Frontal cortex (tissue), 4 donors: ENCODE results near the gene STK11. TPM values are rescaled to one million over a fixed set of nuclear protein-coding genes. Genes with fewer than 3 reads are reported as not detected.

Experiments
- DNase-seq, 2 donors: peaks; one replicate each; pipeline ENCODE4 v3.0.0; 2012; ENCODE audit warnings: low spot score in 2 of 2
- FAIRE-seq: peaks from 2 replicates; lab custom pipeline; 2012; peaks lifted over from hg19 to GRCh38; lab: Jason Lieb, UNC
- total RNA-seq: library from RNA; depleted of rRNA; stranded (reverse); fragments of >200 nt; gene quantifications from one replicate; pipeline ENCODE4 v1.2.3, GENCODE V29; 2014
- donor health status: control.
- donor health status: control.
- donor health status: control.

STK11 gene
- total RNA-seq, 1 donor from 2014 or later: 45.7 TPM

DNA sequence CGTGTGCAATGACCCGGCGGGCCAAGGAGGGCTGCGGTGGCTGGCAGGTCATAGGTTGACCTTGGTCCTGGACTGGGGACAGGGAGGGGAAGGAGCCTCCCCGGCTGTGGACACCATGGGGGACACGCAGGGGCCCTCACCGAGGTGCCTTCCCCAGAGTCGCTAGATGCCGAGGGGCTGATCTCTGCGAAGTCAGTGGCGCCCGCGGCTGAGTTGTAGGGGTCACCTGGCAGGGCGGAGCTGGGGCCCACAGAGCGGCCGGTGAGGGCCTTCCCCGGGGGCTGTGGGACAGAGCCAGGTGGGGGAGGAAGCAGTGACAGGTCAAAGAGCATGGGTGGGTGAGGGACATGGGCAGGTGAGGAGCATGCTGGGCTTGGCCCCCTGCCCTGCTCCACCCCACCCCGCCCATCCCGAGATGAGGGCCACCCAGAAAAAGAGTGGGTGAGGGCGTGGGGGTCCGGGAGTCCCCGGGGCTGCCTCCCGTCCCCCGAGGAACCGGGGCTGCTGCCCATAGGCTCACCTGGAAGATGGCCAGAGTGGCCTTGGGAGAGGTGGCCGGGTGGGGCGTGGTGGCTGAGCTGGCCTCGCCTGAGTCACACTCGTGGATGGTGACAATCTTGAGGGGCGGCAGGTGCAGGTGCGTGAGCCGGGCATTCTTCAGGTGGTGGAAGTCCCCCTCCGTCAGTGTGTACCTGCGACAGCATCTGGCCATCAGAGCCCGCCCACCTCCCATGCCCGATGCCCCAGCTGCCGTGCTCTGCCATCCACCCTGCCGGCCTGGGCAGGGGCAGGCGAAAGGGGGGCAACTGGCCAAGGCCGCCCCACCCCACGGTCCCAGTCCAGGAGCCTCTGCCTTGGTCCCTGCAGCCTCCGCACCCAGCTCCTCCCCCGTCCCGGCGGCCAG lies 28.7 kb downstream of the STK11 start:
- no peak for FAIRE-seq
- DNase-seq: no peak

DNA sequence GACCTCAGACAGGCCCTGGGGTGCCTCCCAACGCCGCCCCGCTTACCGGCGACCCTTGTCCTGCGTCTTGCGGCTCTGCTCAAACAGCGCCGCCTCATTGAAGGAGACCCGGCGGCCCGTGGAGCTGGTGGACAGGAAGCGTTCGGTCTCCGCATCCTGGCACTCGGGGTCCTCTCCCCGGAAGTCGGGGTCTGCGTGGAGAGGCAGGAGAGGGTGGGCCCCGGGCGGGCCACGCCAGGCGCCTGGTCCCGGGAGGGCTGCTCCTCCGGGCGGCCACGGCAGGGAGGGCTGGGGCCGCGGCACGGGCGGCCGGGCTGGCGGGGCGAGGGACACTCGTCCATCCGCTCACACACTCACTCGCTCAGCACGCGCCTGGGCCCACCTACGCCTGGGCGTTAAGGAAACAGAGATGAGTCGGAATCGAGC lies 29.4 kb downstream of the STK11 start:
- no peak for FAIRE-seq
- no peak for DNase-seq

DNA sequence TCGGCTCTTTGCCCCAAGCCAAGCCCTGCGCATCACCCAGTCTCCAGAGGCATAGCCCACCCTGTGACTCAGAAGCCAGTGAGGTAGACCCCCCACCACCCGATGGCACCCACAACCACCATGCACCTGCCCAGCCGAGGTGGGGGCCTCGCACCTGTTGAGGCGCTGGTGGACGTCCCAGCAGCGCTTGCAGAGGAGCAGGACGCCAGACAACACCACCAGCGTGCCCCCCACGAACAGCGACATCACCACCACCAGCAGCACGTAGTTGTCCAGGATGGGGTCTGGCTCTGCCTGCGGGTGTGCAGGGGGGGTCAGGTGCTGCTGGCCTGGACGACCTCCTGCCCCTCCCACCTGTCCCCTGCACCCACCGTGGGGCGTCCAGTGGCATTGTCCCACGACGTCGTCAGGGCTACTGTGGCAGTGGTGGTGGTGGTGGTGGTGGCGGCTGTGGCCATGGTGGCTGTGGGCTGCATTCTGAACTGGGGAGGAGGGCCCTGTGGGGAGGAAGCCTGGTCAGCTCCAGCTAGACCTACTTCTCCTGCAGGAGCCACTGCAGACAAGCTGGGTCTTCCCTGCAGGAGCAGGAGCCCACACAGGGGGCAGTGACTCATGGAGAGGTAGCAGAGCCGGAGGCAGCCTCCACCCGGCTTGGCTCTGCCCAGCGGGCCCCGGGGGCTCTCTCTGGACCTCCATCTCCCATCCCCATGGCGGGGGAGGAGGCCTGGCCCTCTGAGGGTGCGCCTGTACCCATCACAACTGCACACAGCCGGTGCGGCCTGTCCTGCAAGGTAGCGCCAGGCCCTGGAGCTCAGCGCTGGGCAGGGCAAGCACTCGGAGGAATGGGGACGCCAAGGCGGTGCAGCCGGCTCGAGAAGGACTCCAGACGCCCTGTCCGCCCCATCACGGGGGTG lies 30.3 kb downstream of the STK11 start:
- DNase-seq: no peak
- FAIRE-seq: no peak

DNA sequence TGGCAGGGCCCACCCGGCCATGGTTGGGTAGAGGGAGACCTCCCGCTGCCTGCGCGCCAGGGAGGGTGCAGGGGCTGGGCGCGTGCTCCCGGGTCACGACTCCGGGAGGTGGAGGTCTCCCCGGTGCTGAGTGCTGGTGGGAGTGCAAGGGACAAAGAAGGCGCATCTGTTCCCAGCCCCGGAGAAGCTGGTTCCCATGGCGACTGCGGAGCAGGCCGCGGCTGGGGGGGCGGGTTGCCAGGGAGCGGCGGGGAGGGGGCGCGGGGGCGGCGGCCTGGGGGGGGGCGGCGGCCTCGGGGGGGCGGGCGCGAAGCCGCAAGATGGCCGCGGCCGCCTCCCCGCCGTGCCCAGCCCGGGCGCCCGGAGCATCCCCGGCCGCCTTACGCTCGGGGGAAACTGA lies 31.0 kb downstream of the STK11 start:
- DNase-seq: peak in 1 of 2 donors; percentile 72
- FAIRE-seq: no peak

DNA sequence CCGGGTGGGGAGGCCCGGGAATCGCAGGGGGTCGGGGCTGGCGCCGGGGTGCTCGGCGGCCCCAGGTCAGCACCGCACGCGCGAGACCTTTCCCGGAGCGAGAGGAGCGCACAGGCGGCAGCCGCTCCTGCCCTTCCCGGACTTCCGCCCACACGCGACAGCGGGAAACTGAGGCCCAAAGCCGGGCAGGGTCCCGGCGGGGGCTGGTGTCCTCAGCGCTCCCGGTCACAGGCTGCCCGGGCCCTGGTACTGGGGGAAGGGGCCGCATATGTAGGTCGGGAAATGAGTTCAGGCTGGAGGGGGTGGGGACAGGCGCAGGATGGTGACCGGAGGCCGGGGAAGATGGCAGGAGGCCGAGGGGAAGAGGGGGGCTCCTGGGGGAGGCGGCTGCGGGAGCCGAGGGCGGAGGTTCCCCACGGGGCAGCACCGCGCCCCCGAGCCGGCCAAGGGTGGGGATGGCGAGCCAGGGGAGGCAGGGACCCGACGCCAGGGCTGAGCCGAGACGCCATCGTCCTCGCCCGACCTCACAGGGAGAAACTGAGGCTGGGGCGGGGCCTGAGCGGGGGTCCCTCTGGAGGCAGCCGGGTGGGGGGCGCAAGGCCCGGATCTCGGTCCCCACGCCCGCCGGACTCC lies 31.6 kb downstream of the STK11 start:
- DNase-seq (peak in 1 of 2 donors; percentile 74), FAIRE-seq (no peak)

DNA sequence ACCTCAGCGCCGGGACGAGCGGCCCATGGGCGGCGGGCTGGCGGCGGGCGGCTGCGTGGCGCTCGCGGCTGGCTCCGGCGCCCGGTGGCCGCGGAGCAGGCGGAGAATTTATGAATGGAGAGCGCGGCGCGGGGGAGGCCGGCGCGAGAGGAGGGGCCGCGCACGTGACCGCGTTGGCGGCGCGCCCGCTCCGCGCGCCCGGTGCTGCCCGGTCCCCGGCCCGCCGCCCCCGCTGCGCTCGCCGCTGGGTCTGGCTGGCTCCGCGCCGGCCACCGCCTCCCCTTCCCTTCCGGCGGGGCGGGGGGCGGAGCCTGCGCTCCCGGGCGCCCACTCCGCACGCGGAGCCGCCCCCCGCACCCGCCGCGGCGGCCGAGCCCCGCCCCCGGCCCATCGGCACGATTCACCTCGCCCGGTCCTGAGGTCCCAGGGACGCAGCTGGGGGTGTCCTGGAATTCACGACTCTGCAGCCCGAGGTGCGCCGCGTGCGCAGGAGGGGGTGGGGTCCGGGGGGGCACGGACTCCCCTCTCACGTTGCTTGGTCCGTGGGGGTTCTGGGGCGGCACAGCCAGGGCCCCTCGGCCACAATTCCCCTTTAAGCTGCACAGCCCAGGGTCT lies 32.3 kb downstream of the STK11 start, which contains the start of gene CBARP:
CBARP (minus strand) TSS at position 252 of the 615 bp plus-strand sequence. CDS start 1,905 bp downstream, outside the sequence.
- DNase-seq (peak; percentile 87 to 90), FAIRE-seq (no peak)

DNA sequence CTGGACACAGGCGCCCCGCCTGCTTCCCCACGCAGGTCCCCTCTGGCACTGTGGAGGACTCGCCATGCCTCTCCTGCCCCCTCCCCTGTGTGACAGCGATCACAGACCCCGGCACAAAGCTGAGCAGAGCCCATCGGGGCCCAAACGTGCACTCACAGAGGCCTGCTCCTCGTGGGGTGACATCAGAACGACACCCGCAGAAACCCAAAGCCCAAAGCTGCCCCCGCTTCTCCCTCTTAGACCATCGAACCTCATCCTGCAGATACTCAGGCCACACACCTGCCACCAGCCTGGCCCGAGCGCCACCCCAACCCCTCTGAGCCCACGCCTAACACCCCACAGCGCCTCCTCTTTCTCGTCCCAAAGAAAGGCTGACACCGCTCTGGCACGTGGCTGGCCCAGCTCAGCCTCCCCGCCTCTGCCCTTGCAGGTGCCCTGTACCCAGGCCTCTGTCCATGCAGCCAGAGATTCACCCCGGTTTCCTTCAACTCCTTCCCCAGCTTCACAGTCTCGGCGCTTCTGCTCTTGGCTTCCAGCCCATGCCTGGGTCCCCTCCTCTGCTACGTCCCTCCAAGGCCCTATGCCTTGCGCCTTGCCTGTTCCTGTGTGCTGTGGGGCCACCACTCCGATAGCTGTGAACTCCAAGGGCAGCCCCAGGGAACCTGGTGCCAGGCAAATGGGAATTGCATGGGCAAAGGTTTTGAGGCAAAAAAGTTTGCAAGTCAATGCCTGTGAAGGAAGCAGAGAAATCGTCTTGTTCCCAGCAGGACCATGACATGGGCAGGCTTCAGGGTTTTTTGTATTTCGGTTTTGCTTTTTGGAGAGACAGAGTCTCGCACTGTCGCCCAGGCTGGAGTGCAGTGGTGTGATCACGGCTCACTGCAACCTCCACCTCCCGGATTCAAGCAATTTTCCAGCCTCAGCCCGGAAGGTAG lies 33.1 kb downstream of the STK11 start:
- no peak for DNase-seq
- FAIRE-seq: no peak

DNA sequence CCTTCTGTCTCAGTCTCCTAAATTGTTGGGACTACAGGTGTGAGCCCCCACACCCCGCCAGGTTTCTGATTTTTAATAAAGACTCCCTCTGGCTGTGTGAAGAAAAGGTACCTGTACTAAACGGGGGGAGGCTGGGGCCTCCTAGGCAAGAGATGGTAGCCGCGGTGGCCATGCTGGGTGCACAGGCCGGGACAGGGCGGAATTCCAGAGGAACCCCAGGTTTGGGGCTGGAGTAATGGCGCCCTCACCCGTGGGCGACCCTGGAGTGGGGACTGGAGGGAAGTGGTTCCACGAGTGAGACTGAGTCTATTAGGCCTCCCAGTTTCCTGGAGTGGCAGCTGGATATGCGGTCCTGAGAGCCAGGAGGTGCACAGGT lies 33.8 kb downstream of the STK11 start:
- DNase-seq (no peak), FAIRE-seq (no peak)

DNA sequence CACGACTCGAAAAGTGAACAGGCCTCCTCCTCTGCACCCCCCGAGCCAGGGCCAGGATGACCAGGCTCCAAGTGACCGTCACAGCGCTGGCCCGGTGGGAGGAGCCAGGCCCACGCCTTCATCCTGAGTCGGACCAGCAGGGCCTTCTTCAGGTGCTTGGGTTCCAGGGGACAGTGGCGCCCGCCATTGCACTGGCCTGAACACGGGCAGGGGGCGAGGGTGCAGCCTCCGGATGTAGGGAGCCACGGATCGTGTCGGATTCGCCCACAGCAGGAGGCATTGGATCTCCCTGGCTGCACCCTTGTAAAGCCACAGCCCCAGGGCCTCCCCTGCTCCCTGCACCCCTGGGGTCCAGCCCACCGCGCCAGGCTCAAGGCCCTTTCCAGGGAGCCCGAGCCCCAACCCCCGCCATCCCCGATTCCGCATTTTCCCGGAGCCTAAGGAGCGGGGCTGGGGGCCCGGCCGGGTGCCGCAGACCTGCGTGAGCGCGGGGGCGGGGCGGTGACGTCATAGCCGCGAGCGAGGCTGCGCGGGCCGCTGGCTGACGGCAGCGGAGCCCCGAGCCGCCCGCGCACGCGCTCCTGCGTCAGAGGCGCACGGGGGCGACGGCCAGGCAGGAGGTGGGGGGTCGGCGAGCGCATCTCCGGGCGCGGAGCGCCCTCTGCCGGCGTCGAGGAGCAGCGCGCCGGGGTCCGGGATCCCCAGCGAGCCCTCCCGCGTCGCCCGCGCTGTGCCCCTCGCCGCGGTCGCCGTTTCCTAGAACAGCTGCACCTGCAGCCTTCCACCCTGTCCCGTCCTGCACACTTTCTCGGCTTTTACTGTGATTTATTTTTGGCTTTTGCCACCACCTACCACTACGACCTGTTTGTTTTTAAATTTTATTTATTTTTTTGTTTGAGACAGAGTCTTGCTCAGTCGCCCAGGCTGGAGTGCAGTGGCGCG lies 34.5 kb downstream of the STK11 start:
- no peak for FAIRE-seq

DNA sequence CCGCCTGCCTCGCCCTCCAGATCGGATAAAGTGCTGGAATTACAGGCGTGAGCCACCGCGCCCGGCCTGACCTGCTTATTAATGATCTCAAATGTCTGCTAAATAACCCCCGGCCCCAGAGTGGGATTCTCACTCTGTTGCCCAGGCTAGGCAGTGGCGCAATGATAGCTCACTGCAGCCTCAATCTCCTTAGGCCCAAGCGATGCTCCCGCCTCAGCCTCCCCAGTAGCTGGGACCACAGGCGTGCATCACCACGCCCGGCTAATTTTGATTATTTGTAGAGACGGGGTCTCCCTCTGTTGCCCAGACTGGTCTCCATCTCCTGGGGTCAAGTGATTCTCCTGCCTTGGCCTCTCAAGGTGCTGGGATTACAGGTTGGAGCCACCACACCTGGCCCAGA lies 35.3 kb downstream of the STK11 start:
- no peak for FAIRE-seq

More for the DNA sequence above, 34.5 kb downstream of the STK11 start:
- DNase-seq: peak; percentile 98 to 99

DNA sequence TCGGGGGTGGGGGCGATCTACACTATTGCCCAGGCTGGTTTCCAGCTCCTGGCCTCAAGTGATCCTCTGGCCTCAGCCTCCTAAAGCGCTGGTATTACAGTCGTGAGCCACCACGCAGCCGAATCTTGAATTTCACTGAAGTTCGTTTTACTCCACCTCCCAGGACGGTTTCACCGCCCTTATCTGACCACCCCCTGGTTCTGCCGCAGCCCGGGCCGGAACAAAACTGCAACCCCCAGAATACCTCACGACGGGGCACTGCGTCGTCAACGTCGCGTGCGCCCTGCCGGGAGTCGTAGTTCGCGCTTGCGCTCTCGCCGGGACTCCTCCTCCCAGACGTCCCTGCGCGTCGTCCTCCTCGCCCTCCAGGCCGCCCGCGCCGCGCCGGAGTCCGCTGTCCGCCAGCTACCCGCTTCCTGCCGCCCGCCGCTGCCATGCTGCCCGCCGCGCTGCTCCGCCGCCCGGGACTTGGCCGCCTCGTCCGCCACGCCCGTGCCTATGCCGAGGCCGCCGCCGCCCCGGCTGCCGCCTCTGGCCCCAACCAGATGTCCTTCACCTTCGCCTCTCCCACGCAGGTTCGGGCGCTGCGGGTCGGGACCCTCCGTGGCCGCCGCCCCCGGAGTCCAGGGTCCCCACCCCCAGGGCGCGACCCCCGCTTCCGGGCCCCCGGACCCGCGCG lies 36.0 kb downstream of the STK11 start, which contains the start of gene ATP5F1D:
ATP5F1D (plus strand) TSS at position 335 of the 679 bp plus-strand sequence; CDS start at position 435, 100 bp downstream.
- DNase-seq: peak; percentile 95 to 97
- FAIRE-seq: no peak

More for the DNA sequence above, 35.3 kb downstream of the STK11 start:
- no peak for DNase-seq

DNA sequence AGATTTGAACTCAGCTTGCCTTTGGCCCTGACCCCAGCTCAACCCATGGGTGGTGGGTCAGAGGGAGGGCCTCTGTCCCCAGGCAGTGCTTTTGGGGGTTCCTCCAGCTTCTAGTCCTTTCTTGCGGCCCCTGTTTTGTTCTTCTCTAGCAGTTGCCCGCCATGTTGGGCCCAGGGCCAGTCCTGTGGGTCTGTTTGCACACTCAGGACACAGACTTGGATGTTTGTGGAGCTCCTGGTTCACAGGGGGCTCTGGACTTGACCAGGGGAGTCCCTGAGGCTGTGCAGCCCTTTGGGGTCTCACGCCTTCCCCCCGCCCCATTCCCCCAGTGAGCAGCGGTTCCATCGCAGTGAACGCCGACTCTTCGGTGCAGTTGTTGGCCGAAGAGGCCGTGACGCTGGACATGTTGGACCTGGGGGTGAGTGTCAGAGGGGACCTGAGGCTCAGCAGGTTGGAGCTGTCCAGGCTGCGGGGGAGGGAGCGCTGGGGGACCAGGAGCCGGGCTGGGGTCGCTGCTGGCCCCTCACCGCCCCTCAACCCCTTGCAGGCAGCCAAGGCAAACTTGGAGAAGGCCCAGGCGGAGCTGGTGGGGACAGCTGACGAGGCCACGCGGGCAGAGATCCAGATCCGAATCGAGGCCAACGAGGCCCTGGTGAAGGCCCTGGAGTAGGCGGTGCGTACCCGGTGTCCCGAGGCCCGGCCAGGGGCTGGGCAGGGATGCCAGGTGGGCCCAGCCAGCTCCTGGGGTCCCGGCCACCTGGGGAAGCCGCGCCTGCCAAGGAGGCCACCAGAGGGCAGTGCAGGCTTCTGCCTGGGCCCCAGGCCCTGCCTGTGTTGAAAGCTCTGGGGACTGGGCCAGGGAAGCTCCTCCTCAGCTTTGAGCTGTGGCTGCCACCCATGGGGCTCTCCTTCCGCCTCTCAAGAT lies 38.5 kb downstream of the STK11 start:
- peak; percentile 87 to 90 for DNase-seq
- no peak for FAIRE-seq

DNA sequence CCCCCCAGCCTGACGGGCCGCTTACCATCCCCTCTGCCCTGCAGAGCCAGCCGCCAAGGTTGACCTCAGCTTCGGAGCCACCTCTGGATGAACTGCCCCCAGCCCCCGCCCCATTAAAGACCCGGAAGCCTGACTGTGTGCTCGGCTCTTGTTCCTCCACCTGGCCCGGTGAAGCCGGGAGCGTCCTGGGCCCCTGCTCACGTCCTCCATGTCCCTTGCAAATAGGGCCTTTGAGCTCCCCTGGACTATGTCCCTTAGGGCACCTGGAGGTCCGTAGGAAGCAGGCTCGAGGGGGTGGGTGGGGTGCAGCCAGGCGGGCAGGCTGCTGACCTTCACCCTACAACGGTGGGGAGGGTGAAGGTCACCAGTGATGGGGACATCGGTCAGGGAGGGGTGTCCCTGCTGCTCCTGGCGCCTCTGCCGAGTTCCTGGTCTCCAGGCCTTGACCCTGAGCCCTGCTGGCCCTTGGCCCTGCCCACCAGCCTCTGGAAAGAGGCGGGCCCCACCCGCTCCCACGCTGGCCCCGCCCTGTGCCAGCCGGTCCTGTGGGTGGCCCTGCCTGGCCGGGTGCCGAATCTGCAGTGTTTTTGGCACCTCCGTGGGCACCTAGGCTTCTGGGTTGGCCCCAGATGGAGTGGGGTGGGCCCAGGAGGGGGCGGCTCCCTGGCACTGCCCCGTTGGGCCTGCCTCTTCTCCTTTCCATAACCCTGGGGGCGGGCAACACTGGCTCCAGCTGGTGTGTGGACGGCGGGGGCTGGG lies 39.3 kb downstream of the STK11 start:
- FAIRE-seq (no peak), DNase-seq (no peak)

DNA sequence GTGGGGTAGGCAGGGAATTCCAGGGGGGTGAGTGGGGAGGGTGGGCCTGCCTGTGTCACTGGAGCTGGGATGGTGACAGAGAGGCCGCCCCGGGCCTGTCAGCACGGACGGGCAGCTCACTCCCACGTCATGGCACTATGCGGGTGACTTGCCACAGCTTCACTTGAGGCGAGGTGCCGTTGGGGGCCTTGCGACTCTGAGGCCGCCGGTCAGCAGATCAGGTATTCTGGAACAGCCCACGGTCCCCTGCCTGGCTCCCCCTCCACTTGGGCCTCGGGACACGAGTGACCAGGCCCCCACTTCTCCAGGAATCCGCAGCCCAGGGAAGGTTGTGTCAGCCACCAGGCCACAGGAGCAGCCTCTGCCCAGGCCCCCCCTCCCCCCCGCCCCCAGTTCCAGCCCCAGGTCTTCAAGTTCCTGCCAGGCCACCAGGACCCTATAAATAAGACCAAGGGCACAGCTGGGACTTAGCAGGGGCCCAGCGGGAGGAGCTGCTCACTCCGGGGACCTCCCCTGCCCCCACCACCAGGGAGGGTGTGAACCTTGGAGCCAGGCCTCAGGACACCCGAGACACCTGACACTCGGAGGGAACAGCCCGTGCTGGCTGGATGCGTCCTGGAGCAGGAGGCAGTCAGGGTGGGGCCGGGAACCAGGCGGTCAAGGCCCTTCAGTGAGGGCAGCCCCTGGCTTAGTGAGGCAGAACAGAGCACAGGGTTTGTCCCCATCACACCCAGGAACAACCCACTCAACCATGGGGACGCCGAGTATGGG lies 40.1 kb downstream of the STK11 start:
- DNase-seq (no peak), FAIRE-seq (no peak)
